NB4 (cell line): ENCODE measurements around the gene MRPS35.

Experiments used
- DNase-seq: peaks from one replicate; pipeline ENCODE4 v3.0.0; 2010; ENCODE audit warnings: low read depth
- H3K4me3 ChIP-seq: one replicate; pipeline ENCODE4 v1.5.1; 2011; ENCODE audit warnings: mild to moderate bottlenecking, low read depth, low read length, moderate library complexity
- CTCF ChIP-seq: IDR thresholded peaks from one replicate; pipeline ENCODE4 v1.5.1; 2012; ENCODE audit warnings: low read depth, low read length
- MAX ChIP-seq: IDR thresholded peaks from 2 replicates; pipeline ENCODE4 v1.6.1; 2011; ENCODE audit warnings: low read depth, low read length
- MYC ChIP-seq: IDR thresholded peaks from 2 replicates; pipeline ENCODE4 v1.6.1; 2011; ENCODE audit warnings: low read depth, low read length
- POLR2A ChIP-seq: IDR thresholded peaks from 2 replicates; pipeline ENCODE4 v1.6.1; 2011; ENCODE audit warnings: mild to moderate bottlenecking; ENCODE audit not compliant: insufficient read length; ENCODE audit errors: extremely low read depth

The MRPS35 gene

GRCh38 chr12:27769142-27769673, 58.6 kb downstream of the MRPS35 start:
- TF ChIP-seq MYC, result no peak
- TF ChIP-seq POLR2A, result no peak
- no peak for TF ChIP-seq CTCF
- no peak for TF ChIP-seq MAX
- no peak for DNase-seq
- no peak overlapping the region for H3K4me3 ChIP-seq

- H3K4me3 ChIP-seq, result no peak overlapping the region
- TF ChIP-seq MYC (no peak), MAX (no peak), CTCF (no peak), POLR2A (no peak)
- DNase-seq, result no peak
These were observed 61.1 kb downstream of the MRPS35 start for GRCh38 chr12:27771481-27772327.

GRCh38 chr12:27772328-27773049, 61.9 kb downstream of the MRPS35 start:
- DNase-seq, result no peak

GRCh38 chr12:27777141-27777540, 66.5 kb downstream of the MRPS35 start:
- TF ChIP-seq POLR2A (no peak), MYC (no peak), CTCF (no peak), MAX (no peak)
- DNase-seq, result no peak
- H3K4me3 ChIP-seq, result no peak overlapping the region

More at GRCh38 chr12:27772328-27773049, 61.9 kb downstream of the MRPS35 start:
- no peak for TF ChIP-seq MAX
- TF ChIP-seq POLR2A, result no peak
- no peak for TF ChIP-seq MYC
- H3K4me3 ChIP-seq, result no peak overlapping the region

GRCh38 chr12:27778206-27778605, 67.6 kb downstream of the MRPS35 start:
- no peak overlapping the region for H3K4me3 ChIP-seq
- no peak for DNase-seq
- no peak for TF ChIP-seq MAX
- TF ChIP-seq MYC, result no peak
- no peak for TF ChIP-seq POLR2A
- TF ChIP-seq CTCF, result no peak
